SK-N-SH (cell line): ENCODE data around the gene SUPT3H.

Source experiments
- IRF3 ChIP-seq: fragments of 150-350 bp; IDR thresholded peaks from 2 replicates; pipeline ENCODE4 v1.6.1; 2016; ENCODE audit warnings: mild to moderate bottlenecking, low read depth, low read length
- POLR2AphosphoS5 ChIP-seq: IDR thresholded peaks from 2 replicates; pipeline ENCODE4 v1.6.1; 2012; ENCODE audit warnings: low read depth, low read length
- REST ChIP-seq: IDR thresholded peaks from 2 replicates; pipeline ENCODE4 v1.6.1; 2012; ENCODE audit warnings: mild to moderate bottlenecking, low read depth, low read length, moderate library complexity

GRCh38 chr6:44906761-44907160 lies 471.0 kb downstream of the SUPT3H start:
- TF ChIP-seq IRF3 (no peak), POLR2AphosphoS5 (no peak), REST (no peak)
